SK-N-MC (cell line): ENCODE measurements around the gene GMFB.
A peak's percentile ranks its signal among the peaks of the same experiment; 100 is the strongest.

Experiments
- DNase-seq: peaks from one replicate; pipeline ENCODE4 v3.0.0-alpha.2; 2011; ENCODE audit warnings: low read depth, low spot score
- H3K27ac ChIP-seq: fragments of 200-600 bp; sonication (generic); 2 replicates; pipeline ENCODE4 v1.5.1; 2016; ENCODE audit warnings: mixed run types
- H3K36me3 ChIP-seq: fragments of 200-600 bp; sonication (generic); 2 replicates; pipeline ENCODE4 v1.6.1; 2017; ENCODE audit warnings: antibody characterized with exemption, low read length, mixed read lengths; ENCODE audit not compliant: insufficient read depth
- H3K4me3 ChIP-seq: fragments of 200-600 bp; sonication (generic); 2 replicates; pipeline ENCODE4 v1.5.1; 2016
- H3K9ac ChIP-seq: fragments of 200-600 bp; sonication (generic); 2 replicates; pipeline ENCODE4 v1.8.0; 2017; ENCODE audit warnings: mixed run types, mixed read lengths; ENCODE audit not compliant: insufficient read length
- H3K9me3 ChIP-seq: fragments of 200-600 bp; sonication (generic); 2 replicates; pipeline ENCODE4 v1.6.1; 2017; ENCODE audit warnings: low read depth, mild to moderate bottlenecking, antibody characterized with exemption, low read length, moderate library complexity, mixed read lengths
- EZH2 ChIP-seq: fragments of 200-600 bp; sonication (generic); IDR thresholded peaks from one replicate; pipeline ENCODE4 v1.6.1; 2017; ENCODE audit warnings: antibody characterized with exemption
- FOXP2 ChIP-seq: optimal IDR thresholded peaks from 2 replicates; pipeline ENCODE3; 2011; ENCODE audit warnings: mild to moderate bottlenecking, moderate library complexity; ENCODE audit not compliant: insufficient read depth; ENCODE audit errors: extremely low read length, control extremely low read depth
- POLR2AphosphoS5 ChIP-seq: IDR thresholded peaks from 2 replicates; pipeline ENCODE4 v1.6.1; 2012; ENCODE audit warnings: mild to moderate bottlenecking, low read depth, low read length, borderline replicate concordance

Gene GMFB

GRCh38 chr14:54435500-54435981, 53.2 kb downstream of the GMFB start:
- Histone ChIP-seq H3K9ac (peak overlapping the region; percentile 5), H3K4me3 (peak overlapping the region; percentile 44), H3K9me3 (no peaks in the 10 kb centered on the region), H3K36me3 (peaks cover 71% of the 10 kb centered on the region), H3K27ac (peak overlapping the region; percentile 53)
- peak; percentile 59 for DNase-seq
- TF ChIP-seq POLR2AphosphoS5 (no peak), EZH2 (no peak), FOXP2 (no peak)

GRCh38 chr14:54428527-54428926, 60.3 kb downstream of the GMFB start:
- Histone ChIP-seq H3K4me3 (no peak overlapping the region), H3K27ac (no peak overlapping the region), H3K9ac (no peak overlapping the region), H3K36me3 (peaks cover 93% of the 10 kb centered on the region), H3K9me3 (no peaks in the 10 kb centered on the region)
- no peak for DNase-seq
- TF ChIP-seq EZH2 (no peak), FOXP2 (no peak), POLR2AphosphoS5 (no peak)

GRCh38 chr14:54427871-54428270, 60.9 kb downstream of the GMFB start:
- no peak for DNase-seq
- H3K9me3 ChIP-seq = no peaks in the 10 kb centered on the region
- TF ChIP-seq POLR2AphosphoS5 (no peak), EZH2 (no peak), FOXP2 (no peak)
- H3K36me3 ChIP-seq = peaks cover 91% of the 10 kb centered on the region
- no peak overlapping the region for H3K27ac ChIP-seq
- no peak overlapping the region for H3K9ac ChIP-seq
- no peak overlapping the region for H3K4me3 ChIP-seq

GRCh38 chr14:54425537-54426274, 63.1 kb downstream of the GMFB start:
- H3K4me3 ChIP-seq = no peak overlapping the region
- DNase-seq = no peak
- H3K9me3 ChIP-seq = no peaks in the 10 kb centered on the region
- no peak overlapping the region for H3K27ac ChIP-seq
- TF ChIP-seq EZH2 (no peak), FOXP2 (no peak), POLR2AphosphoS5 (no peak)
- H3K36me3 ChIP-seq = peaks cover 77% of the 10 kb centered on the region
- H3K9ac ChIP-seq = no peak overlapping the region

- H3K9ac ChIP-seq = no peak overlapping the region
- no peak for TF ChIP-seq FOXP2
- no peak for TF ChIP-seq EZH2
- TF ChIP-seq POLR2AphosphoS5 = no peak
- H3K27ac ChIP-seq = no peak overlapping the region
- DNase-seq = no peak
- no peak overlapping the region for H3K4me3 ChIP-seq
- peaks cover 72% of the 10 kb centered on the region for H3K36me3 ChIP-seq
- no peaks in the 10 kb centered on the region for H3K9me3 ChIP-seq
Measured at GRCh38 chr14:54425068-54425467, 63.7 kb downstream of the GMFB start.
